Hepatocyte (in vitro differentiated cells): ENCODE measurements around the gene DRAM1.

Experiments used
- CTCF ChIP-seq: fragments of 200-600 bp; sonication (generic); IDR thresholded peaks from 2 replicates; pipeline ENCODE4 v1.5.1; 2016; ENCODE audit warnings: antibody characterized with exemption, mild to moderate bottlenecking; ENCODE audit not compliant: poor library complexity
- EZH2phosphoT487 ChIP-seq: fragments of 200-600 bp; sonication (generic); IDR thresholded peaks from one replicate; pipeline ENCODE4 v1.6.1; 2018; ENCODE audit warnings: antibody characterized with exemption, mild to moderate bottlenecking, low read depth, moderate library complexity; ENCODE audit not compliant: unreplicated experiment, severe bottlenecking

GRCh38 chr12:101908395-101908794 is 31.0 kb downstream of the DRAM1 start:
- TF ChIP-seq CTCF (no peak), EZH2phosphoT487 (no peak)
